Progenitor cell of endocrine pancreas (in vitro differentiated cells): Measurements from ENCODE around the gene RPA1. TPM values are rescaled to one million over a fixed set of nuclear protein-coding genes. Genes with fewer than 3 reads are reported as not detected.

Experiments
- DNase-seq: peaks from one replicate; pipeline ENCODE4 v3.0.0; 2021; ENCODE audit warnings: low spot score; ENCODE audit not compliant: unreplicated experiment
- H3K27ac Mint-ChIP-seq: 2 replicates; pipeline ENCODE4 v1.8.0; 2021; ENCODE audit warnings: mild to moderate bottlenecking, moderate library complexity, mixed read lengths
- H3K27me3 Mint-ChIP-seq: 2 replicates; pipeline ENCODE4 v1.8.0; 2021; ENCODE audit warnings: mixed read lengths
- H3K36me3 Mint-ChIP-seq: 2 replicates; pipeline ENCODE4 v1.8.0; 2022; ENCODE audit warnings: mixed read lengths; ENCODE audit not compliant: insufficient read depth
- H3K4me1 Mint-ChIP-seq: 2 replicates; pipeline ENCODE4 v1.8.0; 2021; ENCODE audit warnings: low read depth, mixed read lengths
- H3K4me3 Mint-ChIP-seq: 2 replicates; pipeline ENCODE4 v1.8.0; 2021; ENCODE audit warnings: low read depth, mild to moderate bottlenecking, moderate library complexity, mixed read lengths
- H3K9me3 Mint-ChIP-seq: 2 replicates; pipeline ENCODE4 v1.8.0; 2021; ENCODE audit warnings: low read depth, mixed read lengths
- CTCF ChIP-seq: fragments of 200-600 bp; sonication (generic); IDR thresholded peaks from one replicate; pipeline ENCODE4 v1.5.0; 2021; ENCODE audit warnings: antibody characterized with exemption, mild to moderate bottlenecking; ENCODE audit not compliant: unreplicated experiment
- total RNA-seq: library from RNA; stranded (reverse); gene quantifications from 2 replicates; pipeline ENCODE4 v1.2.1, GENCODE V29; 2021

The RPA1 gene
- total RNA-seq, 1 donor from 2014 or later = 119 TPM

DNA sequence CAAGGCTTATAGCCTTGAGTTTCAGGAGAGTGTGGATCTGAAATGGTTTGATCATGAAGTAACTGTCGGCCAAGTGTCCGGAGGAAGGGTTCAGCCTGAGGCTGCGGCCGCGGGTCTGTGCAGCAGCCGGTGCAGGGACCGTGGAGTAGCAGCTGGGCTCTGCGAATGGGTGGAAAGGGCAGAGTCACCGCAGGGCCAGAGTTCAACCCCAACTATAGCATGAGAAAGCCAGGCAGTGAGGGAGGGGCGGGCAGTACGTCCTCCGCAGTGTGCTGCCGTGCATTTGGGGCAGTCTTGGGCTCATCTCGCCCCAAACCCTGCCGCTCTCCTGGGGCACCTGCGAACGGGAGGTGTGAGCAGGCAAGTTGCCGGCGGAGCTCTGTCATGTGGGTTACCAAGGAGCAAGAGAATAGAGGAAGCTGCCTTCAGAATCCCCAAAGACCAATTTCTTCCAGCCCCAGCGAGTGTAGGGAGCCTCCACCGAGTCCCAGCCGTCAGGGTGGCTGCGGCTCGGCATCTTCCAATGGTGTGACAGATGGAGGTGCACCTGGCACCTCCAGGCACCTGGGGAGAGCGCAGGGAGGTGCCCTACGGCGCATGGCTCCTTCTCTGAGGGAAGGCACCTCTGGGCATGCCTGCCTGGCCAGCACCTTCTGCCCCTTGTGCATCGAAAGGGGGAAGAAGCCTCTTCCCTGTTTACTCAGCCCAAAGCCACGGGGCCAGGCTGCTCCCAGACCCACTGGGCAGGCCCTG, 87.3 kb downstream of the RPA1 start:
- H3K27me3 Mint-ChIP-seq = peaks cover 32% of the 10 kb centered on the region
- peaks cover 14% of the 10 kb centered on the region for H3K4me1 Mint-ChIP-seq
- no peak for TF ChIP-seq CTCF
- no peaks in the 10 kb centered on the region for H3K9me3 Mint-ChIP-seq
- DNase-seq = no peak
- no peaks in the 10 kb centered on the region for H3K36me3 Mint-ChIP-seq
- no peak overlapping the region for H3K27ac Mint-ChIP-seq
- H3K4me3 Mint-ChIP-seq = no peak overlapping the region

DNA sequence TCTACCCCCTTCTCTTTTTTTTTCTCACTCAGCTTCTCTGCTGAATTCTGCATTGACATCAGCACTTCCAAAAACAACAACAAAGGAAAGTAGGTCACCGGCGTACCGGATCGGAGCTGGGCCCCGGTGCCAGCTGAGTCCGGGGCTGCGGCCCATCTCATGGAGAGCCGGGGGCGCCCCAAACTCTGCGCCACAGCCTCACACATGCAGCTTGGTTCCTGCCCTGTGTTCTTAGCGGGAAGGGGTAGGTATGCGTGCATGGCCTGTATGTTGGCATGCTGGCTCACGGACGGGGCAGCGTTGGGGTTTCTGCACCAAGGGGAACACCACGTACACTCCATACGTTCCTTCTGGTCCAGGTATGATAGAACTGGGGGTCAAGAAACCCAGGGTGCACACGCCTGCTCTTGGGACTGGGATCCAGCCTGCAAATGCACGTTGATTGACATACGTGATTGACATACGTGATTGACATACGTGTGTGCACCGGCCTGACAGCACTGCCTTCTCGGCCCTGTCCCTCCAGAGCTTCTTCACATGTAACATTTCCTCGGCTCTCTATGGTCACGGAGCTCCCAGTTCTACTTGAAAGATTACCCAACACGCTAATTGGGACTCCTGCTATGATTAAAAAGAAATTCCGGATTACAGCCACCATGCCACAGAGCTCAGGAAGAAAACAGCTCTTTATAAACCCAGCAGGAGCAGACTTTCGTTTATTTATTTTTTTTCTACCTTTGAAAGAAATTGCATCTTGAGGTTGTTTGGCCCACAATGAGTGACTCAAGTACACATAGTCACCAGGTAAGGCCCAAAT, 88.7 kb downstream of the RPA1 start:
- Mint-ChIP-seq H3K9me3 (no peaks in the 10 kb centered on the region), H3K27me3 (peaks cover 24% of the 10 kb centered on the region), H3K27ac (no peak overlapping the region), H3K36me3 (no peaks in the 10 kb centered on the region), H3K4me3 (no peak overlapping the region), H3K4me1 (peaks cover 14% of the 10 kb centered on the region)
- no peak for DNase-seq
- no peak for TF ChIP-seq CTCF

DNA sequence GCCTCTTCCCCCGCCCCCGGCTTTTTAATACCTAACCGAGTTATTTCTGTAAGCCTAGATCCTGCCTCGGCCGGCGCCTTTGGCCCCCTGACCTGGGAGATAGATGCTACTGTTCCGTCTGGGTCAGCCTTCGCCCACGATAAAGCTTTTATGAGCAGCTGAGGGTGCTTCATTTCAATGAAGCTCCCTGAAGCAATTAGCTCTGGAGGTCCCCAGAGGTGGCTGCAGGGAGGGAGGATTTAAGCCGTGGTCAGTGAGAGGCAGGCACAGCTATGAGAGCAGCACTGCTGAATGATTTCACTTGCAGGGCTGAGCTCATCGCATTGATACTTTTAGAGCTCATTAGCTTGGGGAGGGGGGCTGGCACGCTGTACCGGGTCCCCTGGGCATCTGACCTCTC, 89.4 kb downstream of the RPA1 start:
- H3K27me3 Mint-ChIP-seq = peaks cover 21% of the 10 kb centered on the region
- no peak overlapping the region for H3K27ac Mint-ChIP-seq
- DNase-seq = no peak
- peaks cover 14% of the 10 kb centered on the region for H3K4me1 Mint-ChIP-seq
- H3K9me3 Mint-ChIP-seq = no peaks in the 10 kb centered on the region
- no peak for TF ChIP-seq CTCF
- no peaks in the 10 kb centered on the region for H3K36me3 Mint-ChIP-seq
- H3K4me3 Mint-ChIP-seq = no peak overlapping the region

GRCh38 chr17:1920948-1921351, 91.1 kb downstream of the RPA1 start:
- H3K27me3 Mint-ChIP-seq = peaks cover 12% of the 10 kb centered on the region
- no peak overlapping the region for H3K4me3 Mint-ChIP-seq
- peaks cover 14% of the 10 kb centered on the region for H3K4me1 Mint-ChIP-seq
- no peaks in the 10 kb centered on the region for H3K36me3 Mint-ChIP-seq
- no peak overlapping the region for H3K27ac Mint-ChIP-seq
- TF ChIP-seq CTCF = no peak
- no peaks in the 10 kb centered on the region for H3K9me3 Mint-ChIP-seq
- DNase-seq = no peak

GRCh38 chr17:1928976-1929375, 99.2 kb downstream of the RPA1 start:
- TF ChIP-seq CTCF = no peak
- Mint-ChIP-seq H3K4me1 (peaks cover 17% of the 10 kb centered on the region), H3K27ac (no peak overlapping the region), H3K9me3 (no peaks in the 10 kb centered on the region), H3K27me3 (no peaks in the 10 kb centered on the region), H3K4me3 (no peak overlapping the region), H3K36me3 (no peaks in the 10 kb centered on the region)
- no peak for DNase-seq
